GM12891 (cell line): ENCODE data around the gene DDX47.

Experiments used
- PAX5 ChIP-seq: IDR thresholded peaks from 2 replicates; pipeline ENCODE4 v1.6.1; 2011; ENCODE audit warnings: low read length, moderate library complexity, mild to moderate bottlenecking; ENCODE audit not compliant: insufficient read depth, severe bottlenecking
- POLR2A ChIP-seq: IDR thresholded peaks from 2 replicates; pipeline ENCODE4 v1.6.1; 2011; ENCODE audit warnings: low read depth, low read length, control low read depth
- POLR2AphosphoS5 ChIP-seq: IDR thresholded peaks from 2 replicates; pipeline ENCODE4 v1.6.1; 2011; ENCODE audit warnings: low read depth, low read length, control low read depth
- POU2F2 ChIP-seq: IDR thresholded peaks from 2 replicates; pipeline ENCODE4 v1.6.1; 2011; ENCODE audit warnings: low read depth, mild to moderate bottlenecking, control low read depth, low read length, moderate library complexity
- SPI1 ChIP-seq: IDR thresholded peaks from 2 replicates; pipeline ENCODE4 v1.6.1; 2011; ENCODE audit warnings: low read depth, low read length, control low read depth
- TAF1 ChIP-seq: IDR thresholded peaks from 2 replicates; pipeline ENCODE4 v1.6.1; 2011; ENCODE audit warnings: low read depth, low read length, control low read depth

DNA sequence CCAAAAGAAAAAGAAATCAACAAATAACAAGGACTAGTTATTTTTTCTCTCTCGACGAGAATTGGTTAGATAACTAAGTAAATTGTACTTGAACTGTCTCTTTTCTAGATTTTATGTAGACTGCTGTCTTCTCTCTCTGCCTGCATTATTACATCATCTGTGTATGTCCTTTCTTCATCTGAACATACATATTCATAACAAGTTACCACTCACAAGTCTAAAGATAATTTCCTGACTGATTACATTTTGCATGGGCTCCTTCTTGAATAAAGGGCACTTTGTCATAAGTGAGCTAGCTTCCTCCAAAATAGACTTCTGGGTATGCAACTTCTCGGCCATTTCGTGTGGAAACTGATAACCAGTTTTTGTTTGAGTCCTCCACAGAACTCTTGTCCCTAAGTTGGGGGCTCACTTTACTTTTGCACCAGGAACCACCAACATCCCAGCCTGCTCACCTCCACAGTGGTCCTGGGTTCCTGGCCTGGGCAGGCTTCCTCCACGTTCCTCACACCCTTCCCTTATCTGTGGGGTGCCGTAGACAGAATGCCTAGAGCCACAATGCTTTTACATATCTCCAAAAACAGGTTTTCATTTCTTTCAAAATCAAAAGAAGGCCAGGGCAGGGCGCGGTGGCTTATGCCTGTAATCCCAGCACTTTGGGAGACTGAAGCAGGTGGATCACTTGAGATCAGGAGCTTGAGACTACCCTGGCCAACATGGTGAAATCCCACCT, 6.2 kb upstream of the DDX47 start:
- TF ChIP-seq POLR2A, result no peak
- no peak for TF ChIP-seq POLR2AphosphoS5
- TF ChIP-seq TAF1, result no peak
- no peak for TF ChIP-seq PAX5
- TF ChIP-seq SPI1, result no peak
- TF ChIP-seq POU2F2, result no peak
